ENCODE measurements around the gene DYSF.

DNA sequence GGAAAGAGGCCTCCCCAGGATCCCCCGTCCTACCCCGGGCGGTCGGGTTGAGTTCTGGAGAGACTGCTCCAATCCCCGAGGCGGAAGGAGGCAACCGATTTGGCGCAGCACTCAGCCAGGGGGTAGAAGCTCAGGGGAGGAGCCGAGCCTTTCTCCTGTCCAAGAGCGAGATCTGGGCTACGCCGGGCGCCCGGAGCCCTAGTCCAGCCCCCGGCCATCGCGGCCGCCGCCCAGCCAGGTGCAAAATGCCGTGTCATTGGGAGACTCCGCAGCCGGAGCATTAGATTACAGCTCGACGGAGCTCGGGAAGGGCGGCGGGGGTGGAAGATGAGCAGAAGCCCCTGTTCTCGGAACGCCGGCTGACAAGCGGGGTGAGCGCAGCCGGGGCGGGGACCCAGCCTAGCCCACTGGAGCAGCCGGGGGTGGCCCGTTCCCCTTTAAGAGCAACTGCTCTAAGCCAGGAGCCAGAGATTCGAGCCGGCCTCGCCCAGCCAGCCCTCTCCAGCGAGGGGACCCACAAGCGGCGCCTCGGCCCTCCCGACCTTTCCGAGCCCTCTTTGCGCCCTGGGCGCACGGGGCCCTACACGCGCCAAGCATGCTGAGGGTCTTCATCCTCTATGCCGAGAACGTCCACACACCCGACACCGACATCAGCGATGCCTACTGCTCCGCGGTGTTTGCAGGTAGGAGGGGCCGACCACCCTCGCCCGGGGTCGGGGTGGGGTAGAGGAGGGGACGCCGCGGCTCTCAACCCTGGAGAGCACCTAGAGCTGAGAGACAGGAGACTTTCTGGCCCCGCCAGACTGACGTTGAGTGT, at the start of gene DYSF:
- no peak for TF ChIP-seq REST (IDR thresholded peaks at IDR 0.05; ENCODE audit: low read depth)
- TF ChIP-seq CTCF (IDR thresholded peaks at IDR 0.05 in 2 of 3, conservative IDR thresholded peaks at IDR 0.05 in 1 of 3; ENCODE audit: borderline replicate concordance in 1 of 3, insufficient read depth in 1 of 3, low read depth in 2 of 3, low read length in 2 of 3), result no peak
- no peak for TF ChIP-seq POLR2A (IDR thresholded peaks at IDR 0.05; ENCODE audit: borderline replicate concordance, extremely low read depth, insufficient read depth, insufficient read length)
- TF ChIP-seq POLR2AphosphoS5 (IDR thresholded peaks at IDR 0.05; ENCODE audit: low read depth, low read length), result no peak
